HFF-Myc (cell line): ENCODE data around the gene SCRN1.
"Not testable (repeated sequence)": the region's sequence is repeated elsewhere in the genome, so short reads cannot be mapped to it uniquely, and the experiment has no call there.

Experiments
- DNase-seq: peaks from one replicate; pipeline ENCODE4 v3.0.0-alpha.2; 2011; ENCODE audit warnings: low read depth; ENCODE audit errors: extremely low read depth
- H3K4me3 ChIP-seq: replicated peaks from 2 replicates; pipeline ENCODE4 v1.5.1; 2011; ENCODE audit warnings: low read depth, mild to moderate bottlenecking, control low read depth, low read length
- TF ChIP-seq, protein P1 (sequence below): IDR thresholded peaks from 2 replicates; pipeline ENCODE4 v1.5.1; 2012; ENCODE audit warnings: mild to moderate bottlenecking, low read depth, low read length, control low read depth; ENCODE audit errors: missing control alignments

The SCRN1 gene

DNA sequence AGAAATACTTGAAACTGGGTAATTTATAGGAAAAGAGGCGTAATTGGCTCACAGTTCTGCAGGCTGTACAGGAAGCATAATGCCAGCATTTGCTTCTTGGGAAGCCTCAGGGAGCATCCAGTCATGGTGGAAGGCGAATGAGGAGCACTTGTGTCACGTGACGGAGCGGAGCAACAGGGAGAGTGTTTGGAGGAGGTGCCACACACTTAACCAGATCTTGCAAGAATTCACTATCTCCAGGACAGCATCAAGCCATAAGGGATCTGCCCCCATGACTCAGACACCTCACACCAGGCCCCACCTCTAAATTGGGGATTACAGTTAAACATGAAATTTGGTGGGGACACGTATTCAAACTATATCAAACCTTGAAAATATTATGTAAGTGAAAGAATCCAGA is 94.0 kb downstream of the SCRN1 start:
- DNase-seq = no peak
- TF ChIP-seq, protein P1, sequence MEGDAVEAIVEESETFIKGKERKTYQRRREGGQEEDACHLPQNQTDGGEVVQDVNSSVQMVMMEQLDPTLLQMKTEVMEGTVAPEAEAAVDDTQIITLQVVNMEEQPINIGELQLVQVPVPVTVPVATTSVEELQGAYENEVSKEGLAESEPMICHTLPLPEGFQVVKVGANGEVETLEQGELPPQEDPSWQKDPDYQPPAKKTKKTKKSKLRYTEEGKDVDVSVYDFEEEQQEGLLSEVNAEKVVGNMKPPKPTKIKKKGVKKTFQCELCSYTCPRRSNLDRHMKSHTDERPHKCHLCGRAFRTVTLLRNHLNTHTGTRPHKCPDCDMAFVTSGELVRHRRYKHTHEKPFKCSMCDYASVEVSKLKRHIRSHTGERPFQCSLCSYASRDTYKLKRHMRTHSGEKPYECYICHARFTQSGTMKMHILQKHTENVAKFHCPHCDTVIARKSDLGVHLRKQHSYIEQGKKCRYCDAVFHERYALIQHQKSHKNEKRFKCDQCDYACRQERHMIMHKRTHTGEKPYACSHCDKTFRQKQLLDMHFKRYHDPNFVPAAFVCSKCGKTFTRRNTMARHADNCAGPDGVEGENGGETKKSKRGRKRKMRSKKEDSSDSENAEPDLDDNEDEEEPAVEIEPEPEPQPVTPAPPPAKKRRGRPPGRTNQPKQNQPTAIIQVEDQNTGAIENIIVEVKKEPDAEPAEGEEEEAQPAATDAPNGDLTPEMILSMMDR = no peak
- no peak overlapping the region for H3K4me3 ChIP-seq

DNA sequence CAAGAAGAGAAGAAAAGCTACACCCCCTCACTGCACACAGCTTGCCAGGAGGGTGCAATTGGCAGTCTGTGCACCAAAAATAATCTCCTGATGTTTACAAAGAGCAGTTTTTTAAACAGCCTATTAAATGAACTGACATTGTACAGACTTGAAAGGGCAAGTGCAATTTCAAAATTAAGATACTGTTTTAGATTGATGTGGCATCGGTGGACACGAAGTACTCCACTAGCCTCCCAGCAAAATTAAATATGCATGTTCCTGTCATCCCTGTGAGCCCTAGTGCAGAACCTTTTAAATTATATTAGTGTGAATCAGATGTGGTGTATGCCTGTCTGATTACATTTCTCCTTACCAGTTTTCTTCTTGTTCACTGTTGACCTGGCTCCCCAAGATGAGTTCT is 95.3 kb downstream of the SCRN1 start:
- no peak for DNase-seq
- TF ChIP-seq, protein P1 = no peak

DNA sequence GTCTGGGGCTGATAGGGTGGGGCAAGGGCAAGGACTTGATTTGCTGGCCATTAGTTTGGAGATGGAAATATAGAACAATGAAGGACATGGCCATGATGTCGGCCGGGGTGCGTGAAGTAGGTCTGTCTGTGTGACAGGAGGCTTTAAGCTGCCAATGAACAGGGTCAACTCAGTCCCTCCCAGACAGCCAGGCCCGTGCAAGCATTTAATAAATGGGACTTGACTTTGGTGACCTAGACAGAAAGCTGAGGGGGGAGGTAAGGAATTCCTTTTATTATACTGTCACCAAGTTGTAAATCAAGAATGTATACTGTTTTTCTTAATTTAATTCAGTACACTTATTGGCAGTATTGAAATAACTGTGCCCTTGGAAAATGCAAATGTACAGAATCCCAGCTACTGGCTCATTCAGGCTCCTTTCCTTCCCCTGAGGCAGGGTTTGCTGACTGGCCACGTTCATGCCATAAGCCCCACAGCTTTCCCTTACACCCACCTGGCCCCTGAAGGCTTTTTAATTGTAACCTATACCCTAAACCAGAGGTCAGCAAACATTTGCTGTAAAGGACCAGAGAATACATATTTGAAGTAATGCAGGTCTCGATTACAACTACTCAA is 96.1 kb downstream of the SCRN1 start:
- TF ChIP-seq, protein P1 = no peak
- H3K4me3 ChIP-seq = no peak overlapping the region
- no peak for DNase-seq

More for the DNA sequence above, 95.3 kb downstream of the SCRN1 start:
- no peak overlapping the region for H3K4me3 ChIP-seq

DNA sequence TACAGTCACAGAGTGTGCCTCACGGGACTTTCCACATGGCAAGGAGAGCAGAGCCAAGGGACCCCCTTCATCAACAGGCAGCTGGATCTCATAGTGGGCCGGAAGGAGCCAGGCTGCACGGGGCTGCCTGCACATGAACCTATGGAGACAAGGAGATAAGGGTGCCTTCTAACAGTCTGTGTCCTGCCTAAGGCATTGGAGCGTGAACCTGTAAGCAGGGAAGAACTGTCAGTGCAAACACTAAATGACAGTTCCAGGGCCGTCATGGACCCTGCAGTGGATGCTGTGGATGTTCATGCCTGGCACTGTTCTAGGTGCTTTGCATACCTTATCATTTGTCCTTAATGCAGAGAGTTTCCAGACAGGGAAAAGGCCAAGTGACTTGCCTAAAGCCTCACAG is 97.4 kb downstream of the SCRN1 start:
- TF ChIP-seq, protein P1 = no peak
- DNase-seq = no peak
- H3K4me3 ChIP-seq = no peak overlapping the region

DNA sequence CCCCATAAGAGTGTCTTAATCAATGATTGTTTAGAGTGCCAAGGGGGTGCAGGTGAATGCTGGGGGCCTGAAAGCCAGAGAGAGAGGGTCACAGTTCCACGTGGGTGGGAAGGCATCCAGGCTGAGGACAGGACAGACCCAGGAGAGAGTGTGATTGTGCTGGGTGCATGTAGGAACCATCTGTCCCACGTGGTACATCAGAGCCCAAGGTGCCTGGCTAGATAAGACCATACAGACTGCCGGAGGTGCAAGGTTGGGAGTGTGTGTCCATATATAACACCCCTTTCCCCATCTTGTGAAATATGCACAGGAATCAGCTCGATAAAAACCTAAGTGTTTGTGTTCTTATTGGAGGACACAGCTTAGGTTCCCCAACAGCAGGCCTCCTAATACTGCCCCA is 97.8 kb downstream of the SCRN1 start:
- H3K4me3 ChIP-seq = no peak overlapping the region
- no peak for DNase-seq
- TF ChIP-seq, protein P1 = no peak

DNA sequence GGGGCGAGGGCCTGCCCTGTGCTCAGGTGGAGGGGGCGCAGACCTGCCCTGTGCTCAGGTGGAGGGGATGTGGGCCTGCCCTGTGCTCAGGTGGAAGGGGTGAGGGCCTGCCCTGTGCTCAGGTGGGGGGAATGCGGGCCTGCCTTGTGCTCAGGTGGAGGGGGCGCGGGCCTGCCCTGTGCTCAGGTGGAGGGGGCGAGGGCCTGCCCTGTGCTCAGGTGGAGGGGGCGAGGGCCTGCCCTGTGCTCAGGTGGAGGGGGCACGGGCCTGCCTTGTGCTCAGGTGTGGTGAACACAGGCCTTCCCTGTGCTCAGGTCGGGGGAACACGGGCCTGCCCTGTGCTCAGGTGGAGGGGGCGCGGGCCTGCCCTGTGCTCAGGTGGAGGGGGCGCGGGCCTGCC is 98.8 kb downstream of the SCRN1 start:
- H3K4me3 ChIP-seq, DNase-seq: not testable (repeated sequence)

DNA sequence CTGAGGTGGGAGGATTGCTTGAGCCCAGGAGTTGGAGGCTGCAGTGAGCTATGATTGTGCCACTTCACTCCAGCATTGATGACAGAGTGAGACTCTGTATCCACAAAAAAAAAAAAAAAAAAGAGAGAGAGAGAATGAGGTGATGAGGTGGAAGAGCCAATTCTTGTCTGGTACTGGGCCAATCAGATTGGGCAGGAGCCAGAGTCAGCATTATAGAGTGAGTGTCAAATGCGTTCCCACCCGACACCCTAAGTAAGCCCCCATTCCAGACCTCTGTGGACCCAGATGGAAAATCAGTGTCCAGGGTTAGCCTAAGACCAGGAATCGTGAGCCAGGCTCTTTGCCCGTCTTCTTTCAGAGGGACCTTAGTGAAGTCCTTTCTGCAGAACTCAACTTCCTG is 99.3 kb downstream of the SCRN1 start:
- TF ChIP-seq, protein P1 = no peak
- no peak for DNase-seq

More for the DNA sequence above, 99.3 kb downstream of the SCRN1 start:
- no peak overlapping the region for H3K4me3 ChIP-seq
